ENCODE data around the gene GSDME.

The GSDME gene

GRCh38 chr7:24788961-24789576 is 31.8 kb upstream of the GSDME start:
- peaks cover 4% of the 10 kb centered on the region for H3K4me1 ChIP-seq (ENCODE audit: control insufficient read depth, low read length)
- no peaks in the 10 kb centered on the region for H3K36me3 ChIP-seq (ENCODE audit: control insufficient read depth, low read length)
- no peaks in the 10 kb centered on the region for H4K20me1 ChIP-seq (ENCODE audit: control insufficient read depth, insufficient read depth, low read depth, low read length)
- H3K27ac ChIP-seq (ENCODE audit: low read depth, low read length): no peak overlapping the region
- H3K4me3 ChIP-seq (ENCODE audit: low read length): no peak overlapping the region
- no peaks in the 10 kb centered on the region for H3K9me3 ChIP-seq (ENCODE audit: control insufficient read depth, insufficient read depth, low read length)
- no peaks in the 10 kb centered on the region for H3K79me2 ChIP-seq (ENCODE audit: control insufficient read depth, low read length)
- TF ChIP-seq CTCF (IDR thresholded peaks at IDR 0.05; ENCODE audit: low read depth, low read length, poor library complexity, severe bottlenecking) (no peak), EZH2phosphoT487 (IDR thresholded peaks at IDR 0.05; ENCODE audit: borderline replicate concordance, low read length) (no peak)
- H3K9me2 ChIP-seq (replicated peaks; ENCODE audit: control insufficient read depth, low read length): no peaks in the 10 kb centered on the region
- no peaks in the 10 kb centered on the region for H3F3A ChIP-seq (ENCODE audit: control insufficient read depth, insufficient read depth)
- H3K27me3 ChIP-seq (ENCODE audit: control insufficient read depth, low read length): no peaks in the 10 kb centered on the region
- H3K4me2 ChIP-seq (ENCODE audit: low read length): no peak overlapping the region

DNA sequence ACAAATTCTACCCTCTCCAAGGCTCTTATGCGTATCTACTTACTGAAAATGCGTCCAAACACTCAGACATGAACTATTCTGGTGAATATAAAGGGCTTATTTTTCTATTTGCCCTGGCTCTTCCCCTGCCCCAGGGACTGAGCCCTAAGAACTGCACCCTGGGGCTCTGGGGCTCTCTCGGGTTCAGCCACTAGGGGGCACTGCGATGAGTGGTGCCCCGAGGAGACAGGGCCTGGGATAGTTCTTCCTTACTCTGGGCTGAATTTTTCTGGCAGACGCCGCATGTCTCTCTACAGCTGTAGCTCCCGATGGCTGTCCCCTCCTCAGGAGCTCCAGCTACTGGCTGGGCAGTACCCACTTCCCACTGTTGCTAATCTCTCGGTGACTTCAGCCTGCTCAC is 30.8 kb upstream of the GSDME start:
- Histone ChIP-seq H3K27ac (ENCODE audit: low read depth, low read length) (no peak overlapping the region), H3K9me3 (ENCODE audit: control insufficient read depth, insufficient read depth, low read length) (no peaks in the 10 kb centered on the region), H3K27me3 (ENCODE audit: control insufficient read depth, low read length) (no peaks in the 10 kb centered on the region), H3F3A (ENCODE audit: control insufficient read depth, insufficient read depth) (no peaks in the 10 kb centered on the region), H3K4me2 (ENCODE audit: low read length) (no peak overlapping the region), H3K9me2 (replicated peaks; ENCODE audit: control insufficient read depth, low read length) (no peaks in the 10 kb centered on the region), H3K4me3 (ENCODE audit: low read length) (no peak overlapping the region), H3K79me2 (ENCODE audit: control insufficient read depth, low read length) (no peaks in the 10 kb centered on the region), H3K4me1 (ENCODE audit: control insufficient read depth, low read length) (no peaks in the 10 kb centered on the region), H4K20me1 (ENCODE audit: control insufficient read depth, insufficient read depth, low read depth, low read length) (no peaks in the 10 kb centered on the region), H3K36me3 (ENCODE audit: control insufficient read depth, low read length) (peaks cover 2% of the 10 kb centered on the region; the same call in 1 of the 2 replicates)
- TF ChIP-seq CTCF (IDR thresholded peaks at IDR 0.05; ENCODE audit: low read depth, low read length, poor library complexity, severe bottlenecking) (peak; percentile 91), EZH2phosphoT487 (IDR thresholded peaks at IDR 0.05; ENCODE audit: borderline replicate concordance, low read length) (no peak)

GRCh38 chr7:24786941-24787340 is 29.7 kb upstream of the GSDME start:
- Histone ChIP-seq H3K4me1 (ENCODE audit: control insufficient read depth, low read length) (no peaks in the 10 kb centered on the region), H3K4me2 (ENCODE audit: low read length) (no peak overlapping the region), H3K9me3 (ENCODE audit: control insufficient read depth, insufficient read depth, low read length) (no peaks in the 10 kb centered on the region), H4K20me1 (ENCODE audit: control insufficient read depth, insufficient read depth, low read depth, low read length) (no peaks in the 10 kb centered on the region), H3F3A (ENCODE audit: control insufficient read depth, insufficient read depth) (no peaks in the 10 kb centered on the region), H3K27ac (ENCODE audit: low read depth, low read length) (no peak overlapping the region), H3K4me3 (ENCODE audit: low read length) (no peak overlapping the region), H3K9me2 (replicated peaks; ENCODE audit: control insufficient read depth, low read length) (no peaks in the 10 kb centered on the region), H3K36me3 (ENCODE audit: control insufficient read depth, low read length) (peaks cover 3% of the 10 kb centered on the region; the same call in 1 of the 2 replicates), H3K27me3 (ENCODE audit: control insufficient read depth, low read length) (no peaks in the 10 kb centered on the region), H3K79me2 (ENCODE audit: control insufficient read depth, low read length) (no peaks in the 10 kb centered on the region)
- TF ChIP-seq CTCF (IDR thresholded peaks at IDR 0.05; ENCODE audit: low read depth, low read length, poor library complexity, severe bottlenecking): no peak
- no peak for TF ChIP-seq EZH2phosphoT487 (IDR thresholded peaks at IDR 0.05; ENCODE audit: borderline replicate concordance, low read length)

Data from DOHH2 (cell line).